ENCODE data around the gene NUDT3.

GRCh38 chr6:34346175-34347119, 46.0 kb downstream of the NUDT3 start:
- TF ChIP-seq BHLHE40 (IDR thresholded peaks at IDR 0.05; ENCODE audit: borderline replicate concordance) (no peak), SUZ12 (IDR thresholded peaks at IDR 0.05) (no peak), NFRKB (IDR thresholded peaks at IDR 0.05) (no peak), ARNT (IDR thresholded peaks at IDR 0.05) (no peak), TARDBP (IDR thresholded peaks at IDR 0.05) (no peak), HDGF (IDR thresholded peaks at IDR 0.05; ENCODE audit: borderline replicate concordance) (no peak), FOXM1 (IDR thresholded peaks at IDR 0.05; ENCODE audit: borderline replicate concordance) (no peak)

All from HEK293T (cell line).